WTC11 (cell line): Measurements from ENCODE around the gene BAIAP2L1.

Source experiments
- ATF1 ChIP-seq: sonication (generic); formaldehyde crosslinking; IDR thresholded peaks from 2 replicates; pipeline ENCODE4 v1.8.1; 2023; ENCODE audit warnings: mild to moderate bottlenecking, moderate library complexity, missing genetic modification reagents
- TCF7 ChIP-seq: sonication (generic); formaldehyde crosslinking; IDR thresholded peaks from 2 replicates; pipeline ENCODE4 v1.8.0; 2022; ENCODE audit warnings: mild to moderate bottlenecking, low read depth, missing genetic modification reagents, moderate library complexity
- ZNF138 ChIP-seq: sonication (generic); formaldehyde crosslinking; conservative IDR thresholded peaks from 2 replicates; pipeline ENCODE4 v1.8.1; 2022; ENCODE audit warnings: mild to moderate bottlenecking, moderate library complexity, missing genetic modification reagents
- TF ChIP-seq, protein P1 (sequence below): fragments of 200-600 bp; IDR thresholded peaks from 2 replicates; pipeline ENCODE4 v1.8.0; 2022; ENCODE audit warnings: antibody characterized with exemption
- TF ChIP-seq, protein P2 (sequence below): sonication (generic); formaldehyde crosslinking; IDR thresholded peaks from 2 replicates; pipeline ENCODE4 v1.8.1; 2022; ENCODE audit warnings: low read depth, missing genetic modification reagents, borderline replicate concordance
- TF ChIP-seq, protein P3 (sequence below): sonication (generic); formaldehyde crosslinking; IDR thresholded peaks from 2 replicates; pipeline ENCODE4 v1.8.1; 2023; ENCODE audit warnings: mild to moderate bottlenecking, moderate library complexity, missing genetic modification reagents

DNA sequence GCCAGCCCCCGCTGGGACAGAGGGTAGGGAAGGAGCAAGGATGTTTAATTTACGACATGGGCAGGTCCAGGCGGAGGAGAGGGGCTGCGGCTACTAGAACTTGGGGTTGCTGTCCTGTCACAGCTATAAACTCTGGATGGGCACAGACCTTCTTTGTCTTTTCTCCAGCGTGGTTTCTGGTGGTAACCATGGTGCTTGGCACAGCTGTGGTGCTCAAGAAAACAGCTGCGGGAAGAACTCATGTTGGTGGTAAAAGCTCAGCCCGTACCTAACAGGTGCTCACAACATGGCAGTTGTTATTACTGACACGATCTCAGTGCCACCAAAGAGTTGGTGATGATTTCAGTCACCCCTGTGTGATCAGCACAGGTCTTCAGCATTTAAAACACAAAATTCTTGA is 13.8 kb downstream of the BAIAP2L1 start:
- TF ChIP-seq, protein P1, sequence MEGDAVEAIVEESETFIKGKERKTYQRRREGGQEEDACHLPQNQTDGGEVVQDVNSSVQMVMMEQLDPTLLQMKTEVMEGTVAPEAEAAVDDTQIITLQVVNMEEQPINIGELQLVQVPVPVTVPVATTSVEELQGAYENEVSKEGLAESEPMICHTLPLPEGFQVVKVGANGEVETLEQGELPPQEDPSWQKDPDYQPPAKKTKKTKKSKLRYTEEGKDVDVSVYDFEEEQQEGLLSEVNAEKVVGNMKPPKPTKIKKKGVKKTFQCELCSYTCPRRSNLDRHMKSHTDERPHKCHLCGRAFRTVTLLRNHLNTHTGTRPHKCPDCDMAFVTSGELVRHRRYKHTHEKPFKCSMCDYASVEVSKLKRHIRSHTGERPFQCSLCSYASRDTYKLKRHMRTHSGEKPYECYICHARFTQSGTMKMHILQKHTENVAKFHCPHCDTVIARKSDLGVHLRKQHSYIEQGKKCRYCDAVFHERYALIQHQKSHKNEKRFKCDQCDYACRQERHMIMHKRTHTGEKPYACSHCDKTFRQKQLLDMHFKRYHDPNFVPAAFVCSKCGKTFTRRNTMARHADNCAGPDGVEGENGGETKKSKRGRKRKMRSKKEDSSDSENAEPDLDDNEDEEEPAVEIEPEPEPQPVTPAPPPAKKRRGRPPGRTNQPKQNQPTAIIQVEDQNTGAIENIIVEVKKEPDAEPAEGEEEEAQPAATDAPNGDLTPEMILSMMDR: no peak
- TF ChIP-seq, protein P2, sequence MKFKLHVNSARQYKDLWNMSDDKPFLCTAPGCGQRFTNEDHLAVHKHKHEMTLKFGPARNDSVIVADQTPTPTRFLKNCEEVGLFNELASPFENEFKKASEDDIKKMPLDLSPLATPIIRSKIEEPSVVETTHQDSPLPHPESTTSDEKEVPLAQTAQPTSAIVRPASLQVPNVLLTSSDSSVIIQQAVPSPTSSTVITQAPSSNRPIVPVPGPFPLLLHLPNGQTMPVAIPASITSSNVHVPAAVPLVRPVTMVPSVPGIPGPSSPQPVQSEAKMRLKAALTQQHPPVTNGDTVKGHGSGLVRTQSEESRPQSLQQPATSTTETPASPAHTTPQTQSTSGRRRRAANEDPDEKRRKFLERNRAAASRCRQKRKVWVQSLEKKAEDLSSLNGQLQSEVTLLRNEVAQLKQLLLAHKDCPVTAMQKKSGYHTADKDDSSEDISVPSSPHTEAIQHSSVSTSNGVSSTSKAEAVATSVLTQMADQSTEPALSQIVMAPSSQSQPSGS (CRISPR knock-in tag): no peak
- no peak for TF ChIP-seq ZNF138
- TF ChIP-seq TCF7 (CRISPR knock-in tag): no peak
- no peak for TF ChIP-seq ATF1 (CRISPR knock-in tag)
- TF ChIP-seq, protein P3, sequence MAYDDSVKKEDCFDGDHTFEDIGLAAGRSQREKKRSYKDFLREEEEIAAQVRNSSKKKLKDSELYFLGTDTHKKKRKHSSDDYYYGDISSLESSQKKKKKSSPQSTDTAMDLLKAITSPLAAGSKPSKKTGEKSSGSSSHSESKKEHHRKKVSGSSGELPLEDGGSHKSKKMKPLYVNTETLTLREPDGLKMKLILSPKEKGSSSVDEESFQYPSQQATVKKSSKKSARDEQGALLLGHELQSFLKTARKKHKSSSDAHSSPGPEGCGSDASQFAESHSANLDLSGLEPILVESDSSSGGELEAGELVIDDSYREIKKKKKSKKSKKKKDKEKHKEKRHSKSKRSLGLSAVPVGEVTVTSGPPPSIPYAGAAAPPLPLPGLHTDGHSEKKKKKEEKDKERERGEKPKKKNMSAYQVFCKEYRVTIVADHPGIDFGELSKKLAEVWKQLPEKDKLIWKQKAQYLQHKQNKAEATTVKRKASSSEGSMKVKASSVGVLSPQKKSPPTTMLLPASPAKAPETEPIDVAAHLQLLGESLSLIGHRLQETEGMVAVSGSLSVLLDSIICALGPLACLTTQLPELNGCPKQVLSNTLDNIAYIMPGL (CRISPR knock-in tag): no peak
